K562 (cell line): Measurements from ENCODE around the gene ANKFN1.

Experiments
- FOXP1 ChIP-seq: sonication (generic); formaldehyde crosslinking; IDR thresholded peaks from 2 replicates; pipeline ENCODE4 v1.8.0; 2022; ENCODE audit warnings: mild to moderate bottlenecking, missing genetic modification reagents
- HDAC2 ChIP-seq: fragments of 450-650 bp; IDR thresholded peaks from 2 replicates; pipeline ENCODE4 v1.6.1; 2016; ENCODE audit warnings: mild to moderate bottlenecking
- KAT8 ChIP-seq: fragments of 450-650 bp; IDR thresholded peaks from 2 replicates; pipeline ENCODE4 v1.6.1; 2016; ENCODE audit warnings: low read depth, mild to moderate bottlenecking
- POLR2AphosphoS2 ChIP-seq: IDR thresholded peaks from 2 replicates; pipeline ENCODE4 v1.6.1; 2012; ENCODE audit warnings: low read length, improper control_type of control experiment
- RBM15 ChIP-seq: fragments of 200-400 bp; formaldehyde crosslinking; IDR thresholded peaks from 2 replicates; pipeline ENCODE4 v1.6.1; 2018; ENCODE audit warnings: mild to moderate bottlenecking, low read length, moderate library complexity; ENCODE audit not compliant: insufficient read depth
- TAF1 ChIP-seq: IDR thresholded peaks from 2 replicates; pipeline ENCODE4 v1.6.1; 2011; ENCODE audit warnings: mild to moderate bottlenecking, low read length, moderate library complexity; ENCODE audit not compliant: insufficient read depth, control insufficient read depth, severe bottlenecking; ENCODE audit errors: extremely low read depth
- TF ChIP-seq, protein P1 (sequence below): sonication (generic); formaldehyde crosslinking; IDR thresholded peaks from 2 replicates; pipeline ENCODE4 v1.8.1; 2023; ENCODE audit warnings: mild to moderate bottlenecking, missing genetic modification reagents, moderate library complexity
- TF ChIP-seq, protein P2 (sequence below), 3 experiments: IDR thresholded peaks in 2 of 3; conservative IDR thresholded peaks in 1 of 3; 2 replicates each; pipeline ENCODE4 v1.5.1; 2011 to 2012; ENCODE audit warnings: low read length in 3 of 3, mild to moderate bottlenecking in 3 of 3, control low read depth in 2 of 3, improper control_type of control experiment in 1 of 3, inconsistent platforms in 1 of 3, low read depth in 1 of 3, mixed read lengths in 1 of 3, moderate library complexity in 1 of 3; ENCODE audit not compliant: insufficient read depth in 2 of 3

DNA sequence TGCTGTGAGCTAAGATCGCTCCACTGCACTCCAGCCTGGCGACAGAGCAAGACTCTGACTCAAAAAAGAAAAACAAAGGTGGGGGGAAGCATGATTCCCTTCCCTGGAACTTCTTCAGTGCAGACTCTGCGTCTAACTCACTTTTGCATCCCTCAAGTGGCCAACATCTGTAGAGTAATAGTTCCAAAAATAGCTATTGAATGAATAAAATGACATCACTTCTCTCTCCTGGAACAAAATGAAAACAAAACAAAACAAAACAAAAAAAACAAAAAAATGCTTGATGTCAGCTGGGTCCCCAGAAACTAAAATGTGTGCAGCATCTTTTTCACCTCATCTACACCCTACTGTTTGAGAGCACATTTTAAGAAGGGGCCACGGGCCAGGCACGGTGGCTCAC lies 242.5 kb downstream of the ANKFN1 start:
- no peak for TF ChIP-seq FOXP1
- TF ChIP-seq, protein P1, sequence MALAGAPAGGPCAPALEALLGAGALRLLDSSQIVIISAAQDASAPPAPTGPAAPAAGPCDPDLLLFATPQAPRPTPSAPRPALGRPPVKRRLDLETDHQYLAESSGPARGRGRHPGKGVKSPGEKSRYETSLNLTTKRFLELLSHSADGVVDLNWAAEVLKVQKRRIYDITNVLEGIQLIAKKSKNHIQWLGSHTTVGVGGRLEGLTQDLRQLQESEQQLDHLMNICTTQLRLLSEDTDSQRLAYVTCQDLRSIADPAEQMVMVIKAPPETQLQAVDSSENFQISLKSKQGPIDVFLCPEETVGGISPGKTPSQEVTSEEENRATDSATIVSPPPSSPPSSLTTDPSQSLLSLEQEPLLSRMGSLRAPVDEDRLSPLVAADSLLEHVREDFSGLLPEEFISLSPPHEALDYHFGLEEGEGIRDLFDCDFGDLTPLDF (CRISPR knock-in tag): no peak
- TF ChIP-seq HDAC2: no peak
- TF ChIP-seq KAT8: no peak
- TF ChIP-seq, protein P2, sequence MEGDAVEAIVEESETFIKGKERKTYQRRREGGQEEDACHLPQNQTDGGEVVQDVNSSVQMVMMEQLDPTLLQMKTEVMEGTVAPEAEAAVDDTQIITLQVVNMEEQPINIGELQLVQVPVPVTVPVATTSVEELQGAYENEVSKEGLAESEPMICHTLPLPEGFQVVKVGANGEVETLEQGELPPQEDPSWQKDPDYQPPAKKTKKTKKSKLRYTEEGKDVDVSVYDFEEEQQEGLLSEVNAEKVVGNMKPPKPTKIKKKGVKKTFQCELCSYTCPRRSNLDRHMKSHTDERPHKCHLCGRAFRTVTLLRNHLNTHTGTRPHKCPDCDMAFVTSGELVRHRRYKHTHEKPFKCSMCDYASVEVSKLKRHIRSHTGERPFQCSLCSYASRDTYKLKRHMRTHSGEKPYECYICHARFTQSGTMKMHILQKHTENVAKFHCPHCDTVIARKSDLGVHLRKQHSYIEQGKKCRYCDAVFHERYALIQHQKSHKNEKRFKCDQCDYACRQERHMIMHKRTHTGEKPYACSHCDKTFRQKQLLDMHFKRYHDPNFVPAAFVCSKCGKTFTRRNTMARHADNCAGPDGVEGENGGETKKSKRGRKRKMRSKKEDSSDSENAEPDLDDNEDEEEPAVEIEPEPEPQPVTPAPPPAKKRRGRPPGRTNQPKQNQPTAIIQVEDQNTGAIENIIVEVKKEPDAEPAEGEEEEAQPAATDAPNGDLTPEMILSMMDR (IDR thresholded peaks at IDR 0.05 in 2 of 3, conservative IDR thresholded peaks at IDR 0.05 in 1 of 3; ENCODE audit: insufficient read depth in 2 of 3, low read depth in 1 of 3, low read length in 3 of 3): no peak
- no peak for TF ChIP-seq TAF1
- no peak for TF ChIP-seq POLR2AphosphoS2
- no peak for TF ChIP-seq RBM15
